ENCODE data around the gene CCNG1.

Gene CCNG1

GRCh38 chr5:163456029-163456589 lies 18.7 kb downstream of the CCNG1 start:
- TF ChIP-seq CTCF (conservative IDR thresholded peaks at IDR 0.05; ENCODE audit: low read depth, low read length) = no peak
- no peak for DNase-seq (ENCODE audit: low read depth)
- no peak overlapping the region for H3K4me3 ChIP-seq (ENCODE audit: low read depth, low read length)

DNA sequence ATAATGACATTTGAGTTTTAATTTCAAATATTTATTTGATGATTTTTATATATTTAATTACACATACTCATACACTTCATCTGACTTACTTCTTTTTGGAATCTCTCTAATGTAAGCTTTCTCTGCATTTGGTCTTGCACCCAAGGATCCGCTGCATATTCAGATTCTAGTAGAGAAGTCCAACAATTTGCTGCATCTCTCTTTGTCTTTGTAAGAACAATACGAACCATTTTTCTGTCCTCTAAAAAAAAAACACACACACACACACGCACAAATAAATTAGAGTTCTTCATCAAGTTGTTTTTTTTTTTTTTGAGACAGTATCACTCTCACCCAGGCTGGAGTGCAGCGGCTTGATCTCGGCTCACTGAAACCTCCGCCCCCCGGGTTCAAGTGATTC lies 19.4 kb downstream of the CCNG1 start:
- DNase-seq (ENCODE audit: low read depth) = no peak
- H3K4me3 ChIP-seq (ENCODE audit: low read depth, low read length) = no peak overlapping the region
- TF ChIP-seq CTCF (conservative IDR thresholded peaks at IDR 0.05; ENCODE audit: low read depth, low read length) = no peak

- peak overlapping the region; percentile 72 for H3K4me3 ChIP-seq (ENCODE audit: low read depth, low read length)
- TF ChIP-seq CTCF (conservative IDR thresholded peaks at IDR 0.05; ENCODE audit: low read depth, low read length) = no peak
- no peak for DNase-seq (ENCODE audit: low read depth)
Measured at GRCh38 chr5:163458778-163459385, 21.5 kb downstream of the CCNG1 start.

DNA sequence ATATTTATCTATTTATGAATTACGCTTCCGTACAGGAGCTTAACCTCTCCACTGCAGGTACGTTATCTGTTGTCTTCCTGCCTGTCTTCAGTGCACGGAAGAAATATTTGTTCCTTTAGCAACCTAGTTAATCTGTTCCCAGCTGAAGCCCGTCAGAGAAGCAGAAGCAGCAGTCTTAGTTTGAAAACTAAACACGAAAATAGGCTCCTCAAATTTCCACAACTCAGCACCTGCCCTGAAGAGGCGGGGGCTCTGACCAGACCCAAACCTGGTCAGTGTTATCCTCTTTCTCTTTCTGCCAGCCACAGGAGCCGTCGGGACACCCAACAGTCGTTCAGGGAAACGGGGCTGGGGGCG lies 22.0 kb downstream of the CCNG1 start:
- DNase-seq (ENCODE audit: low read depth) = peak; percentile 51
- H3K4me3 ChIP-seq (ENCODE audit: low read depth, low read length) = peak overlapping the region; percentile 72
- TF ChIP-seq CTCF (conservative IDR thresholded peaks at IDR 0.05; ENCODE audit: low read depth, low read length) = no peak

DNA sequence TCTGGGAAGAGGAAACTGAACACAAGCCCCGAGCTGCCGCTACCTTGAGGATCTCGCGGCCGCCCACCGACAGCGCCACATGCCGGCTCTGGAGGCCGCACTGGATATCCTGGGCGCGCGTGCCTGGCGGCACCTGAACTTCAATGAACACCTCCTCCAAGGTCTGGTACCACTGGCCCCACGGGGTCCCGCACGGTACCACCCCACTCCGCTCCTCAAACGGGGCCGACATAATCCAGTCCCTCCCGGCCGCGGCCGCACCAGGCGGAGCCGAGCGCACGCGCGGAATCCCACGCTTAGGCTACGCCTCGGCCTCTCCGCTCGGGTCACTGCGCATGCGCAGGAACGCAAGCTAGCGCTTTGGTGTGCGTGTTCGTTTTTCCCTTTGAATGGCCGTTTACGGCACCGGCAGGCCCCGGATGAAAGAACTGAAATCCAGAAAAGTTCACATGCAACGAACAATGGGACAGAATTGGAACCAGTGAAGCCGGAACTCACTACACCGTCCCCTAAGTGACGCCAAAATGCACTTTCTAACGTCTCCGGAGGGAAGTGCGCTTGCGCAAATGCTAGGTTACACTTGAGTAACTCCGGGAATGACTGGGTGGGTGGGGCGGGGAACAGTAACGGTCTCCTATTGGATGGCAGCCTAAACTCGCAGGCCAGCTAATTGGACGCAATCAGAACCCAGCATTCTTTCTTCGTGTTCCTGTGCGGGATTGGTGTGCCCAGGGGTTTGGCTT lies 22.6 kb downstream of the CCNG1 start, which contains the start of gene NUDCD2:
TSS of gene NUDCD2 (minus strand) at position 284 of the 743 bp plus-strand sequence. CDS start at position 232, 52 bp downstream.
- DNase-seq (ENCODE audit: low read depth) = peak; percentile 99
- H3K4me3 ChIP-seq (ENCODE audit: low read depth, low read length) = peak within 1 kb of the TSS; percentile 72
- peak; percentile 43 for TF ChIP-seq CTCF (conservative IDR thresholded peaks at IDR 0.05; ENCODE audit: low read depth, low read length)

DNA sequence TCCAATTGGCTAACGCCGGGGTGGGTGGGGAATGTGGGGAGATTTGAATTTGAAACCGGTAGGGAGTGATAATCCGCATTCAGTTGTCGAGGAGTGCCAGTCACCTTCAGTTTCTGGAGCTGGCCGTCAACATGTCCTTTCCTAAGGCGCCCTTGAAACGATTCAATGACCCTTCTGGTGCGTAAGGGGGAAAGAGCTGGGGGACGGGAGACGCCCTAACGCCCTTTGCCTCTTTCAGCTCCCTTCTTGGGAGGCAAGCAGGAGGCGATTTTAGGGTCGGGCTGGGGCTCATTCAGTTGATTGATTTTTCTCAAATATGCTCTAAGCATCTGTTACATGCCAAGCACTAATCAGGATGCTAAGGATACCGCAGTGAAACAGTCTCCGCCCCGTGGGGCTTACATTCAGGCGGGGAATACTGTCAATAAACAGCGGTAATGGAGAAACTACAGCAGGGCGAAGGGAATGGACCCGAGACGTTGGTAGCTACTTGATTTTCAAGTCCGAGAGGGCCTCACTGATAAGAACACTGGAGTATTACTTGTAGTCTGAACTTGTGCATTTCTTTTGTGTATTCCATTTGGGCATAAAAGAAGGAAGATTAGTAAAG lies 23.3 kb downstream of the CCNG1 start, which contains the start of gene HMMR:
TSS of gene HMMR (plus strand) at position 71 of the 610 bp plus-strand sequence. CDS start at position 132, 61 bp downstream.
- H3K4me3 ChIP-seq (ENCODE audit: low read depth, low read length) = peak within 1 kb of the TSS; percentile 72
- peak; percentile 43 for DNase-seq (ENCODE audit: low read depth)
- TF ChIP-seq CTCF (conservative IDR thresholded peaks at IDR 0.05; ENCODE audit: low read depth, low read length) = no peak
